ENCODE measurements around the gene CD300LB. TPM values are rescaled to one million over a fixed set of nuclear protein-coding genes. Genes with fewer than 3 reads are reported as not detected.

Gene CD300LB
- polyA plus RNA-seq, 3 donors = 88.0 to 102 (median 92.9) TPM

- peak; percentile 93 to 97 (median 95) for DNase-seq
- 0% methylated on average over 5 of the region's 5 CpGs for WGBS (ENCODE audit: insufficient coverage)
- Histone ChIP-seq H3K9me3 (replicated peaks in 1 of 2; ENCODE audit: control insufficient read depth in 1 of 2, insufficient read depth in 1 of 2, low read length in 2 of 2) (no peaks in the 10 kb centered on the region), H3K4me1 (ENCODE audit: control insufficient read depth in 1 of 2, insufficient read depth in 2 of 2, low read length in 2 of 2) (peaks cover 55 to 66% of the 10 kb centered on the region in 2 donors), H3K36me3 (replicated peaks in 1 of 2; ENCODE audit: control insufficient read depth in 1 of 2, insufficient read depth in 2 of 2, low read length in 2 of 2) (peaks cover 33 to 37% of the 10 kb centered on the region in 2 donors), H3K9ac (ENCODE audit: insufficient read depth, low read length, poor library complexity, severe bottlenecking) (peak within 1 kb of the TSS; percentile 96), H3K27me3 (ENCODE audit: control insufficient read depth in 2 of 2, insufficient read depth in 2 of 2, low read length in 2 of 2) (no peaks in the 10 kb centered on the region), H3K79me2 (ENCODE audit: insufficient read depth, low read length) (peaks cover 39% of the 10 kb centered on the region), H3K4me3 (replicated peaks in 1 of 3; ENCODE audit: low read depth in 2 of 3, low read length in 3 of 3) (peak within 1 kb of the TSS; percentile 66 to 89 (median 68)), H3K27ac (ENCODE audit: low read depth in 1 of 2, low read length in 2 of 2) (peak within 1 kb of the TSS; percentile 93 to 98), H2AFZ (ENCODE audit: insufficient read depth, low read depth, low read length, poor library complexity, severe bottlenecking) (peak within 1 kb of the TSS; percentile 50), H4K20me1 (ENCODE audit: insufficient read depth, low read length) (peaks cover 44% of the 10 kb centered on the region), H3K4me2 (replicated peaks; ENCODE audit: extremely low read depth, low read length, poor library complexity, severe bottlenecking) (peak within 1 kb of the TSS; percentile 94)
- peak within 1 kb of the TSS; percentile 80 to 98 for H3K4me3 Mint-ChIP-seq
- peaks cover 0 to 2% (median 0%) of the 10 kb centered on the region in 7 donors for H3K9me3 Mint-ChIP-seq
- H3K4me1 Mint-ChIP-seq = peaks cover 59% of the 10 kb centered on the region
- no peak for TF ChIP-seq CTCF (IDR thresholded peaks at IDR 0.05)
- peak within 1 kb of the TSS; percentile 90 to 98 (median 95) for H3K27ac Mint-ChIP-seq
- intact Hi-C loops (cut with micrococcal nuclease) = no loop called here
- H3K27me3 Mint-ChIP-seq (ENCODE audit: low read depth in 3 of 3) = peaks cover 0 to 3% (median 0%) of the 10 kb centered on the region in 3 donors
- H3K36me3 Mint-ChIP-seq = peaks cover 48 to 49% of the 10 kb centered on the region in 2 donors
Measured at GRCh38 chr17:74545843-74546230, 14.6 kb upstream of the CD300LB start, which contains the start of gene CD300C. Gene CD300C (minus strand): TSS chr17:74546115. CDS start chr17:74545782, 333 bp downstream.

GRCh38 chr17:74544991-74545842 lies 13.9 kb upstream of the CD300LB start:
- Histone ChIP-seq H3K4me2 (replicated peaks; ENCODE audit: extremely low read depth, low read length, poor library complexity, severe bottlenecking) (peak overlapping the region; percentile 94), H3K36me3 (replicated peaks in 1 of 2; ENCODE audit: control insufficient read depth in 1 of 2, insufficient read depth in 2 of 2, low read length in 2 of 2) (peaks cover 39 to 43% of the 10 kb centered on the region in 2 donors), H3K79me2 (ENCODE audit: insufficient read depth, low read length) (peaks cover 39% of the 10 kb centered on the region), H3K9ac (ENCODE audit: insufficient read depth, low read length, poor library complexity, severe bottlenecking) (peak overlapping the region; percentile 96), H2AFZ (ENCODE audit: insufficient read depth, low read depth, low read length, poor library complexity, severe bottlenecking) (peak overlapping the region; percentile 50), H3K4me3 (replicated peaks in 1 of 3; ENCODE audit: low read depth in 2 of 3, low read length in 3 of 3) (peak overlapping the region; percentile 66 to 89 (median 68)), H3K27me3 (ENCODE audit: control insufficient read depth in 2 of 2, insufficient read depth in 2 of 2, low read length in 2 of 2) (no peaks in the 10 kb centered on the region), H3K9me3 (replicated peaks in 1 of 2; ENCODE audit: control insufficient read depth in 1 of 2, insufficient read depth in 1 of 2, low read length in 2 of 2) (no peaks in the 10 kb centered on the region), H3K4me1 (ENCODE audit: control insufficient read depth in 1 of 2, insufficient read depth in 2 of 2, low read length in 2 of 2) (peaks cover 54 to 64% of the 10 kb centered on the region in 2 donors), H4K20me1 (ENCODE audit: insufficient read depth, low read length) (peaks cover 50% of the 10 kb centered on the region), H3K27ac (ENCODE audit: low read depth in 1 of 2, low read length in 2 of 2) (peak overlapping the region; percentile 93 to 98)
- 60% methylated on average over 12 of the region's 16 CpGs for WGBS (ENCODE audit: insufficient coverage)
- intact Hi-C loops (cut with micrococcal nuclease) = no loop called here
- peak in 2 of 3 donors; percentile 62 to 69 for DNase-seq
- peaks cover 0 to 3% (median 0%) of the 10 kb centered on the region in 3 donors for H3K27me3 Mint-ChIP-seq (ENCODE audit: low read depth in 3 of 3)
- H3K4me1 Mint-ChIP-seq = peaks cover 57% of the 10 kb centered on the region
- peak overlapping the region; percentile 80 to 98 for H3K4me3 Mint-ChIP-seq
- peaks cover 0 to 2% (median 0%) of the 10 kb centered on the region in 7 donors for H3K9me3 Mint-ChIP-seq
- peak overlapping the region; percentile 90 to 98 (median 95) for H3K27ac Mint-ChIP-seq
- H3K36me3 Mint-ChIP-seq = peaks cover 55% of the 10 kb centered on the region in 2 donors
- no peak for TF ChIP-seq CTCF (IDR thresholded peaks at IDR 0.05)
